GM12801 (cell line): ENCODE measurements around the gene ARL15.

ENCODE experiments used
- TF ChIP-seq, protein P1 (sequence below): IDR thresholded peaks from one replicate; pipeline ENCODE4 v1.5.1; 2011; ENCODE audit warnings: control low read depth; ENCODE audit not compliant: insufficient read length; ENCODE audit errors: extremely low read depth

Gene ARL15

GRCh38 chr5:54062958-54063357 is 247.4 kb downstream of the ARL15 start:
- TF ChIP-seq, protein P1, sequence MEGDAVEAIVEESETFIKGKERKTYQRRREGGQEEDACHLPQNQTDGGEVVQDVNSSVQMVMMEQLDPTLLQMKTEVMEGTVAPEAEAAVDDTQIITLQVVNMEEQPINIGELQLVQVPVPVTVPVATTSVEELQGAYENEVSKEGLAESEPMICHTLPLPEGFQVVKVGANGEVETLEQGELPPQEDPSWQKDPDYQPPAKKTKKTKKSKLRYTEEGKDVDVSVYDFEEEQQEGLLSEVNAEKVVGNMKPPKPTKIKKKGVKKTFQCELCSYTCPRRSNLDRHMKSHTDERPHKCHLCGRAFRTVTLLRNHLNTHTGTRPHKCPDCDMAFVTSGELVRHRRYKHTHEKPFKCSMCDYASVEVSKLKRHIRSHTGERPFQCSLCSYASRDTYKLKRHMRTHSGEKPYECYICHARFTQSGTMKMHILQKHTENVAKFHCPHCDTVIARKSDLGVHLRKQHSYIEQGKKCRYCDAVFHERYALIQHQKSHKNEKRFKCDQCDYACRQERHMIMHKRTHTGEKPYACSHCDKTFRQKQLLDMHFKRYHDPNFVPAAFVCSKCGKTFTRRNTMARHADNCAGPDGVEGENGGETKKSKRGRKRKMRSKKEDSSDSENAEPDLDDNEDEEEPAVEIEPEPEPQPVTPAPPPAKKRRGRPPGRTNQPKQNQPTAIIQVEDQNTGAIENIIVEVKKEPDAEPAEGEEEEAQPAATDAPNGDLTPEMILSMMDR, result no peak

GRCh38 chr5:54049963-54050362 is 260.4 kb downstream of the ARL15 start:
- TF ChIP-seq, protein P1, result no peak

DNA sequence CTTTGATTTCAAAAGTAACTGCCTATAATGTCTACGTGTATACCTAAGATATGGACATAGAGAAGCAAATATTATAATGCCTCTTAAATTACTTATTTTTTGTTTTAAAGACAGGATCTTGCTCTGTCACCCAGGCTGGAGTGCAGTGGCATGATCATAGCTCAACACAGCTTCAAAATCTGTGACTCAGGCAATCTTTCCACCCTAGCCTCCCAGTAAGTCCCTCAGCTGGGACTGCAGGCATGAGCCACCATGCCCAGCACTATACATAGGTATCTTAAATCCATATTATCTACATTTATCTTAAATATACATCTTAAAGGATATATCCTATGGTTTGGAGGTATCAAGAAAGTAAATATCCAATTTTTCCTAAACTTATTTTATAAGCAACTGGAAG is 261.2 kb downstream of the ARL15 start:
- TF ChIP-seq, protein P1, result no peak

- TF ChIP-seq, protein P1, result no peak
Measured at GRCh38 chr5:54045077-54045792, 265.1 kb downstream of the ARL15 start.

- TF ChIP-seq, protein P1, result no peak
Measured at GRCh38 chr5:54040804-54041203, 269.6 kb downstream of the ARL15 start.

DNA sequence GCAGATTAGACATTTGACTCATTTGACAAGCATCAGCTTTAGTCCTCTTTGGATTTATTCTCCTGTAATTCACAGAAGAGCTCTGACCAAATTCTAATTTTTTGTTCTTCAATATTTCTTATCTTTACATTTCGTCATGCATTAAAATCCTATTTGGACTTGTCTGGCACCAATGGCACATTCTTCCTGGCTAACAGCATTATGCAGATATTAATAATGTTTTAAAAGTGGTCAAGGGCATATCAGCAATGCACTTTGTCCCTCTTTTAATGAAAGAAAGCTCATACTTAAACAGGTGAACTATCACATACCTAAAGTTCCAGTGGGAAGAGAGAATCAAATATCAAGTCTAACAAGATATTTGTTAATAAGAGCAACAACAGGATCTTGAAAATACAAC is 270.4 kb downstream of the ARL15 start:
- TF ChIP-seq, protein P1, result no peak

DNA sequence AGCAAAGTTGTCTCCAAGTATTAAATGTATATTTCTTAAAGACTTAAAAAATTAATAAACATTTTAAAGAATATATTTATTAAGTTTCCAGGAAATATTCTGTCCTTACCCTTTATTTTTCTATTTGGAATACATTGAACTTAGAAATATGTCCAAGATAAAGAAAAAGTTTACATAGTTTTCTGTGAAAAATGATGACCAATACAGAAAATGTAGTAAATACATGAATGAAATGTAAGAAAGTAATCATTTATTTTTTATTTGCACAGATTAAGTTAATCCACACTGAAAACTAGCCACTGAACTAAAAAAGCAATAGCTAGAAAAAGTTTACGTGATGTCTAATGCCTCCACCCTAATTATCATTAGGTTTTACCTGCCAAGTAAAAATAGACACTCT is 273.2 kb downstream of the ARL15 start:
- TF ChIP-seq, protein P1, result no peak
